GM19193 (cell line): ENCODE measurements around the gene BRAF.

Experiments
- POLR2A ChIP-seq: IDR thresholded peaks from 4 replicates; pipeline ENCODE4 v1.6.1; 2011; ENCODE audit not compliant: insufficient read depth, insufficient read length; ENCODE audit errors: extremely low read depth

Gene BRAF

GRCh38 chr7:140866926-140867325, 57.8 kb downstream of the BRAF start:
- TF ChIP-seq POLR2A = no peak

GRCh38 chr7:140864732-140865131, 60.0 kb downstream of the BRAF start:
- no peak for TF ChIP-seq POLR2A

- TF ChIP-seq POLR2A = no peak
Observed at GRCh38 chr7:140863867-140864266, 60.9 kb downstream of the BRAF start.

GRCh38 chr7:140863184-140863583, 61.5 kb downstream of the BRAF start:
- TF ChIP-seq POLR2A = no peak

- no peak for TF ChIP-seq POLR2A
Observed at GRCh38 chr7:140857048-140857447, 67.7 kb downstream of the BRAF start.

GRCh38 chr7:140841166-140841715, 83.5 kb downstream of the BRAF start:
- no peak for TF ChIP-seq POLR2A

GRCh38 chr7:140831724-140832123, 93.0 kb downstream of the BRAF start:
- no peak for TF ChIP-seq POLR2A

GRCh38 chr7:140829720-140830119, 95.0 kb downstream of the BRAF start:
- no peak for TF ChIP-seq POLR2A

GRCh38 chr7:140828741-140829140, 96.0 kb downstream of the BRAF start:
- no peak for TF ChIP-seq POLR2A

GRCh38 chr7:140810830-140811556, 113.7 kb downstream of the BRAF start:
- TF ChIP-seq POLR2A = no peak

GRCh38 chr7:140810385-140810784, 114.3 kb downstream of the BRAF start:
- TF ChIP-seq POLR2A = no peak

- TF ChIP-seq POLR2A = no peak
Observed at GRCh38 chr7:140778975-140779374, 145.8 kb downstream of the BRAF start.

GRCh38 chr7:140778568-140778967, 146.2 kb downstream of the BRAF start:
- TF ChIP-seq POLR2A = no peak

GRCh38 chr7:140774371-140774770, 150.4 kb downstream of the BRAF start:
- no peak for TF ChIP-seq POLR2A

- no peak for TF ChIP-seq POLR2A
Observed at GRCh38 chr7:140773104-140773503, 151.6 kb downstream of the BRAF start.

GRCh38 chr7:140771826-140772225, 152.9 kb downstream of the BRAF start:
- TF ChIP-seq POLR2A = no peak

- no peak for TF ChIP-seq POLR2A
Observed at GRCh38 chr7:140769852-140770251, 154.9 kb downstream of the BRAF start.

GRCh38 chr7:140767418-140767817, 157.3 kb downstream of the BRAF start:
- TF ChIP-seq POLR2A = no peak

- TF ChIP-seq POLR2A = no peak
Observed at GRCh38 chr7:140754506-140754905, 170.2 kb downstream of the BRAF start.
